Dermis microvascular lymphatic vessel endothelial cell (primary cell): ENCODE measurements around the gene RPL32. TPM values are rescaled to one million over a fixed set of nuclear protein-coding genes. Genes with fewer than 3 reads are reported as not detected.

ENCODE experiments used
- DNase-seq, 2 donors: peaks; one replicate each; pipeline versions ENCODE4 v3.0.0 to v3.0.0-alpha.2; 2010; ENCODE audit warnings: low read depth in 2 of 2
- total RNA-seq: library from RNA; depleted of rRNA; stranded (reverse); fragments of >200 nt; gene quantifications from 2 replicates; pipeline ENCODE4 v1.2.1, GENCODE V29; 2014

Gene RPL32
- total RNA-seq, 1 donor from 2014 or later: 1,083 TPM

DNA sequence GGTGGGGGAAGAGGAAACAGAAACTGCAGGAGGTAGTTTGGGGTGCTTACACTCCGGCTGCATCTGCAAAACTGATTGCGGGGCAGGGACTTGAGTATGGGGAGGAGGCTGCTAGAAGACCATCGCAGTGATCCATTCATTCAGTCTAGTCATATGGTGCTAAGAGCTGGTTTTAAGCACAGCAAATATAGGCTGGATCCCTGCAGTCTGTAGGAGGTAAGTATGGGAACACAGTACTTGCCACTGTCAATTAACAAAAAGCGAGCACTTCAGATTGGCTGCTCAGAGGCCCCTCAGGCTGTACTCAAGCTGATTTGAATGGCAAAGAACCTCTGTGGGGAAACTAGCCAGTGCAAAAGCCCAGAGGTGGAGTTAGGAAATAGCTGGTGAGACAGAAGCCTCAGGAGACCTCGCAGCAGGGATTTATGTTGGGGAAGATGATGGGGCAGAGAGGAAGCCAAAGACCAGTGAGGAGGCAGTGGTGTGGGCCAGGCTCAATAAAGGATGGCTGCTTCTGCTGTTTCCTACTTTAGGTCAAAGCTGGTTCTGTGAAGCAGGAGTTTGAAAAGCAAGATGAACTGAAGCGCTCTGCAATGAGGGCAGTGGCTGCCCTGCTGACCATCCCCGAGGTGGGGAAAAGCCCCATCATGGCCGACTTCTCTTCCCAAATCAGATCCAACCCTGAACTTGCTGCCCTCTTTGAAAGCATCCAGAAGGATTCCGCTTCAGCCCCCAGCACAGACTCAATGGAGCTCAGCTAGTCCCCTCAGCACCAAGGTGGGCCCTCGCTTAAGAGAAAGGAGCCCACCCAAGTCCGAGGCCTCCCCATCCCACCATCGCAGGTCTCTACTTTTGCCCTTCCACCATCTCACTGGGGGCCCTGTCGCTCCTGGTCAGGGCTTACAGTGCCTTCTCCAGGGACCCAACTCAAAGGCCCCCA lies 7.9 kb downstream of the RPL32 start:
- no peak for DNase-seq

GRCh38 chr3:12832350-12833221 lies 8.8 kb downstream of the RPL32 start:
- DNase-seq: no peak

DNA sequence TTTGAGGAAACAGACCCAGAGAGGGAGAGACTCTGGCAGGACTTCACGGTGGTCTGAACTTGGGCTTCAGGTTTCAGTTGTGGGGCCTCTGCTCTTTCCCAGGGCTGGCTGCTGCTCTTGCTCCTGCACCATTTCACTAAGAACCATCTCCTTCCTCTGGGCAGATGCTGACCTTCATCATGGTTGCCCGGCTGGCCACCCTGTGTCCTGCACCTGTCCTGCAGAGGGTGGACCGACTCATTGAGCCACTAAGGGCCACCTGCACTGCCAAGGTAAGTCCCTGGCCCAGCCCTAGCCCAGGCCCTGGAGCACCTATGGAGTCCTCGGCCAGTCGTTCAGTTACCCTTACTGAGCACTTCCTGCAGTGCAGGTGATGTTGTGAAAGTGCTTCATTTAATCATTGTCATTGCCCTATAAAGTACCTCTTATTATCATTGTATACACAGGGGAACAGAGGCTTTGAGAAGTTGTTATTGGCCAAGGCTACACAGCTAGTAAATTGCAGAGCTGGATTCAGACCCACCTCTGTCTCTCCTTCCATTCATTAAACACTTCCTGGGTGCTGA lies 10.0 kb downstream of the RPL32 start:
- DNase-seq: no peak

DNA sequence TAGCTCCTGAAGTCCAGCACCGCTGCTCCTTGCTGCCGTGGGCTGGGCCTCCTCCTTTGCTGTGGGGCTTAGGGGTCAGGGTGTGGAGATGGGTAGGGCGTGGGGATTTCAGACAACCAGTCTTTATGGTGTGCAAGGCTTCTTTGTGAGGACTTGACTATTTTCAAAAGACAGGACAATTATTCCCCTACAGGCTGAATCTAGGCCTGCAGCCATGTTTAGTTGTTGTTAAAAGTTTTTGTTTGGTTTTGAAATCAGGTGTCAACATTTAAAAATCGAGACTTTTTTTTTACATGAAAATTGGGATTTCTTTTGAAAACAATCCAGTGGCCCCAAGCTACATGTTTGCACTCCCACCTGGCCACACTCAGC lies 10.6 kb downstream of the RPL32 start:
- DNase-seq: no peak

DNA sequence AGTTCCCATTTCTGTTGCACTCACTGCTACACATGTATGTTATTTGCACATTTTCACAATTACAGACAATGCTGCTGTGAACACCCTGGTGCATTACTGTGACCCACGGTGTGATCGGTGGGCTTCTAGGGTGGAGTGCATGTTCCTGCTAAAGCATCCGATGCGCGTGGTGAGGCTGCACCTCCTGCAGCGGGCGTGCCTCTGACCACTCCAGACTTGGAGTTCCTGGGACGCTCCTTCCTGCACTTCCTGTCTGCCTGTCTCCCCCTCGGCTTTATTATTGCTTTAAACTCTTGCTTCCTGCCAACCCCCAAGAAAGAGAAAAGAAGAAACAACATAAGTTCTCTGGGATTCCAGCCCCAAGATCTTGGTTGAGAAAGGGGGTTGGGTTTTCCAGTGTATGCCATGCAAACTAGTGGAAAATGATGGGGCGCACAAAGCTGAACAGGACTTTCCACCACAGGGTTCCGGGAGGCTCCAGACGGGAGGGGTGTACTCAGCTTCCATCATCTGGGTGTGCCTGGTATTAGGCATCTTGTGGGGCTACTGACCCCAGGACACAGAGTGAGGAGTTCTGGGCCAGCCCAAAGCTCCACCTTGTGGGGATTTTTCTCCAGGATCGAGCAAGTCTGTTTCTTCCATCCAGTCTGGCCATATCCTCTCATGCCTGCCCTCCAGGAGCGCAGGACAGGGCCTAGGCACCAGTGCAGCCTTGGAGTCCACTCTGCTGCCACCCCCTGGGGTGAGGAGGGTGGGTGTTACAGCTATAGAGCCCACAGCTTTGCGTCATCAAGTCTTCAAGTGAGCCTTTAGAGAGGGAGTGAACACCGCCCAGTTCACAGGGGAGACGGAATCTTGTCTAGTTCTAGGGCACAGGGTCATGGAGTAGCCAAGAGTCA lies 11.2 kb downstream of the RPL32 start:
- no peak for DNase-seq

GRCh38 chr3:12829404-12829803 lies 12.0 kb downstream of the RPL32 start:
- DNase-seq: no peak

DNA sequence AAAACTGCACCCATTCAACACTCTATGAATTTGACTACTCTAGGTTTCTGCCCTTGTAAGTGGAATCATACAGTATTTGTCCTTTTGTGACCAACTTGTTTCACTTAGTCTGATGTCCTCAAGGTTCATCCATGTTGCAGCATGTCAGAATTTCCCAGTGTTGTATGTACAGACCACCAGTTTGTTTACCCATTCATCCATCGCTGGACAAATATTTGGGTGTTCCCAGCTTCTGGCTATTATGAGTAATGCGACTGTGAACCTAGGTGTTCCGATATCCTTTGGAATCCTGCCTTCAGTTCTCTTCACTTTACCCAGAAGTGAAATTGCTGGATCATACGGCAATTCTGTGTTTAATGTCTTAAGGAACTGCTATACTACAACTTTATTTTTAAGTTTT lies 12.6 kb downstream of the RPL32 start:
- DNase-seq: no peak

DNA sequence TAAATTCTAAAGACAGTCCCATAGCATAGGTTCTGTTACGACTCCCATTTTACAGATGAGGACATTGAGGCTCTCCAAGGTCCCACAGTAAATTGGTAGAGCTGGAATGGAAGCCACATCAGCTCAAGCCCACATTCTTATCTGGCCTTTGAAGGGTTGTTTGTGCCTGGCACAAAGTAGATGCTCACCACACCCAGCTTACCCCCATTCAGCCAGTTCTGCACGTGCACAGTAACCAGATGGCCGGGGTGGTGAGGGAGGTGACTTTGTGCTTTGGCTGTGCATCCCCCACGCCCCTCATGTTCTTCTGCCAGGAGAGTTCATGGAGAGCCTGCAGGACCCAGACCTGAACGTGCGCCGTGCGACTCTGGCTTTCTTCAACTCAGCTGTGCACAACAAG lies 16.2 kb downstream of the RPL32 start:
- DNase-seq: no peak

- no peak for DNase-seq
Observed at GRCh38 chr3:12824299-12824698, 17.1 kb downstream of the RPL32 start.

- DNase-seq: peak in 1 of 2 donors; percentile 32
Observed at GRCh38 chr3:12822725-12823373, 18.5 kb downstream of the RPL32 start.

- no peak for DNase-seq
Observed at GRCh38 chr3:12818773-12819172, 22.6 kb downstream of the RPL32 start.

DNA sequence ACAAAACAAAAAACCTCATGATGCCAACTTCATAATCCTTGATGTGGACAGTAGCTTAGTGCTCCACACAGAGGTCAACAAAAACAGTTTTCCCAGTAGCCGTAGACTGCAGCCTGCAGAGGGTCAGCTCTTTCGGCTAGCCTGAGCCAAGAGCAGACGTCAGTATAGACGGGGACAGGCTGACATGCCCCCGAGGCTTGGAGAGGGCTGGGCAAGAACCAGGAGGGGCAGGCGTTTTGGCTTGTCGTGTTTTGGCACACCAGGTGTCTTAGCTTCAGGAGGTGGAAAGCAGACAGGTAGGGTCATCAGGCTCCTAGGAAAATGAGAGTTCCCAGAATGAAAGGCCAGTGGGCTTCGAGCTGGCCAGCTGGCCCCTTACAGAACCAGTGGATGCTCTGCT lies 23.1 kb downstream of the RPL32 start:
- no peak for DNase-seq

DNA sequence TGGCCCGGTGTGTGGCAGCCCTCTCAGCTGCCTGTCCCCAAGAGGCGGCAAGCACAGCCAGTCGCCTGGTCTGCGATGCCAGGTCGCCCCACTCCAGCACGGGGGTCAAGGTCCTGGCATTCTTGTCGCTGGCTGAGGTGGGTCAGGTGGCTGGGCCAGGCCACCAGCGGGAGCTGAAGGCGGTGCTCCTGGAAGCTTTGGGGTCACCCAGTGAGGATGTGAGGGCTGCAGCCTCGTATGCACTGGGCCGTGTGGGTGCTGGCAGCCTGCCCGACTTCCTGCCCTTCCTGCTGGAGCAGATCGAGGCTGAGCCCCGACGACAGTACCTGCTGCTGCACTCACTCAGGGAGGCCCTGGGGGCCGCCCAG lies 24.0 kb downstream of the RPL32 start:
- no peak for DNase-seq

GRCh38 chr3:12816521-12817342 lies 24.6 kb downstream of the RPL32 start:
- DNase-seq: no peak

- no peak for DNase-seq
Observed at GRCh38 chr3:12815719-12816118, 25.6 kb downstream of the RPL32 start.

DNA sequence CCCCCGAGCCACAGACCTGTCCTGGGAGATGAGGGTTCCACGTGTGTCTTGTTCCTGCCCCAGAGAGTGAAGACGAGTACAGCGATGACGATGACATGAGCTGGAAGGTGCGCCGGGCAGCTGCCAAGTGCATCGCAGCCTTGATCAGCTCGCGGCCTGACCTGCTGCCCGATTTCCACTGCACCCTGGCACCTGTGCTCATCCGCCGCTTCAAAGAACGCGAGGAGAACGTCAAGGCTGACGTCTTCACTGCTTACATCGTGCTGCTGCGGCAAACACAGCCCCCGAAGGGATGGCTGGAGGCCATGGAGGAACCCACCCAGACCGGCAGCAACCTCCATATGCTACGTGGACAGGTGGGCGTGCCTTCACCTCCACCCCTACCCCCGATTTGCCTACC lies 26.3 kb downstream of the RPL32 start:
- DNase-seq: no peak

DNA sequence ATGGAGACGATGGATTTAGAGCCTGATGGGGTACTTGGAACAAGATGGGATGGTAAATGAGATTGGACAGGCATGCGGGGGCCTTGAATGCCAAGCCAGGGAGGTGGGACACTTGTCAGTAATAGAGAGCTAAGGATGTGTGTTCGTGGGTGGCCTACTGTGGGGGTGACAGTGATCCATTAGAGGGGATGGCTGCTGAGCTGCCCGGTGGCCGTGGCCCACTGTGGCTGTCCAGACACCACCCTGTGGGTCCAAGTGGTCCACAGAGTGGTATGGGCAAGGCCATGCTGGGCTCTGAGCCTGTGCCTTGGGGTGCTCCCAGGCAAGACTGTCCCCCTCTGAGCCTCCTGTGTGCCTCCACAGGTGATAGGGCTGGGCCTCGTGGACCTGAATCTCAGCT lies 27.4 kb downstream of the RPL32 start:
- DNase-seq: no peak

DNA sequence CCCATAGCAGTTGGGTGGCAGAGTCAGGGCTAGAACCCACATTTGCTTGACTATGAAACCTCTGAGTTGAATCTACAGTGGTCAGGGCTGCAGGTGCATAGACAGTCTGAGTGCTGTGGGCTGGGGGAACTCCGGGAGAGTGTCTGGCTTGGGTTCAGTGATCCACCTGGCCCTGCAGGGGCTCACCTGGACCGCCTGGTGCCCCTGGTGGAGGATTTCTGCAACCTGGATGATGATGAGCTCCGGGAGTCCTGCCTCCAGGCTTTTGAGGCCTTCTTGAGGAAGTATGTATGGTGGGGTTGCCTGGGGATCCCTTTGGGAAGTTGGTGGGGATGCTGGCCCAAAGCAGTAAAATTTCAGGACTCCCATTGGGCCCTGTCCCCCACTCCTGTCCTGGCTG lies 28.6 kb downstream of the RPL32 start:
- no peak for DNase-seq

DNA sequence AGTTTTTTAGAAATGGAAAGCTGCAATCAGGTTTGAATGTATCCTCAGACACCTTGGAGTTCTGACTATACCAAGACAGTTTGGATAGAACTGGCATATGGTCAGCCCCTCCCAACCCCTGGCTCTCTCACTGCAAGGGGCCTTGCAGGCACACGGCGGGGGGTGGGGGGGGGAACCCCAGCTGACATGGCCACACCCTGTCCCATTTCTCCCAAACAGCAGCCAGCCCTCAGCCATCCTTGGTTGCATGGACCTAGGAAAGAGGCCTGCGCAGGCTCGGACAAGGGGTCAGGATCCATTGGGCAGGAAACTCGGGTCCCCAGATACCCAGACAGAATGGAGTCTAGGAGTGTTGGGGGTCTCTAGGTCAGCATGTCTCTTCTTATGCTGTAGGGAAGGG lies 30.4 kb downstream of the RPL32 start:
- no peak for DNase-seq
